ENCODE measurements around the gene HENMT1.

The HENMT1 gene

DNA sequence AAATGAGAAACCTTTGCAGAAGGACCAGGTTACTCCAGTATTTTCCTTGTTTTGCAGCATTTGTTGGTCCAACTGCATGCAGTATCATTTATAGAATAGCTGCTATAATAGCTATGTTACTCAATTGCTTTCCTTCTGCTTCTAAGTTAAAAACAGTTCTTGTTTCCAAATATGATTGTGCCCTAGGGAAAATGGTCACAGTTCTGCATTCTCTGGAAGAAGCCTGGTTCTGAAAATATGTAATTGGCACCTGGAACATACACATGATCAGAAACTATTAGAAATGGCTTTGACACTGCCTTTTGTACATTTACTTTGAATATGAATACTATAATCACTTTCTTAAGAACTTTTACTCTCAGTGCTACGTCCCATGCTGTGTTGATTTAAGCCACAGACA, 33.6 kb downstream of the HENMT1 start:
- no peak for DNase-seq

GRCh38 chr1:108624069-108624468, 36.8 kb downstream of the HENMT1 start:
- no peak for DNase-seq

- DNase-seq: no peak
These were observed 43.2 kb downstream of the HENMT1 start for GRCh38 chr1:108617724-108618056.

- DNase-seq: peak in 1 of 5 experiments; percentile 67
These were observed 43.7 kb downstream of the HENMT1 start for GRCh38 chr1:108617008-108617723.

DNA sequence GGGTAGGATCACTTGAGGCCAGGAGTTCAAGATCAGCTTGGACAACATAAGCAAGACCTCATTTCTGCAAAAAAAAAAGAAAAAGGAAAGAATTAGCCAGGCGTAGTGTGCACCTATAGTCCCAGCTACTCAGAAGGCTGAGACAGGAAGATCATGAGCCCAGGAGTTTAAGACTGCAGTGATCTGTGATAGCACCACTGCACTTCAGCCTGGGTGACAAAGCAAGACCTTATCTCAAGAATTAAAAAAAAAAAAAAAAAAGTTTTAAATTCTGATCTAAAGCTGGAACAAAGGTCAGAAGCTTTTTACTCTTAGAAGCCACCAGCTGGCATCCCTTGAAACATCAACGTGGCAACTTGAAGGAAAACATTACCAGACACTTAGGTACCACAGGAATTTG, 45.3 kb downstream of the HENMT1 start:
- DNase-seq: no peak

GRCh38 chr1:108612496-108612895, 48.4 kb downstream of the HENMT1 start:
- DNase-seq: no peak

- DNase-seq: no peak
These were observed 48.9 kb downstream of the HENMT1 start for GRCh38 chr1:108611984-108612383.

- DNase-seq: no peak
These were observed 50.8 kb downstream of the HENMT1 start for GRCh38 chr1:108610073-108610472.

DNA sequence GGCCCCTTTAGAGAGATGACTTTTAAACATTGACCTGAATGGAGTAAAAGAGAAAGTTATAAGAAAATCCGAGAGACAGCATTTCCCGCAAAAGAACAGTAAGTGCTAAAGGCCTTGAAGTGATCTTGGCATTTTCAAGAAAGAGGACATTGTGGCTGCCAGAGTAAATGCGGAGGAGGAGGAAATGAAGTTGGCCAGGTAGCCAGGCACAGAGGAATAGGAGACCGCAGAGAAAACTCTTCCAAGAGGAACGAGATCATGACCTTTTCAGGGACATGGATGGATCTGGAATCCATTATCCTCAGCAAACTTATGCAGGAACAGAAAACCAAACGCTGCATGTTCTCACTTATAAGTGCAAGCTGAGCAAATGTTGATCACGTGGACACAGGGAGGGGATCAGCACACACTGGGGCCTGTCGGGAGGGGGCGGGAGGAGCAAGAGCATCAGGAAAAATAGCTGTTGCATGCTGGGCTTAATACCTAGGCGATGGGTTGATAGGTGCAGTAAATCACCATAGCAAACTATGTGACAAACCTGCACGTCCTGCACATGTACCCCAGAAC, 51.3 kb downstream of the HENMT1 start:
- DNase-seq: no peak

GRCh38 chr1:108606478-108606877, 54.4 kb downstream of the HENMT1 start:
- DNase-seq: no peak

DNA sequence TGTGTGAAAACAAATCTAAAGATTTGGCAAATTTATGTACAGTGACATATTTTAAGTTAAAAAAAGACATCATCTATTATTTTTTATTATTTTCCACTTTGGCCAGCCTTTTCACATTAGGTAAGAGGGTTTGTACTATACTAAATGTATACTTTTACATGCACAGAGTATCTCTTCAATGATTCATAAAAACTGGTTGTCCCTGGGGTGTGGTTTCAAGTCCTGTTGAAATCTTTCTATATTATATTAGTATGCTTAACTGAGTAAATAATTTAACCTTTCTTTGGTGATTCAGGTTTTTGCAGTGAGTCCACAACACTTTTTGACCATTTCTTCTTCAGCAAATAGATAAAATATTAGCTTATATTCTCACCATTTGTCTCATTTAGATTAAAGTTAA, 55.3 kb downstream of the HENMT1 start:
- no peak for DNase-seq

GRCh38 chr1:108601708-108602410, 59.0 kb downstream of the HENMT1 start:
- no peak for DNase-seq

GRCh38 chr1:108600504-108600903, 60.4 kb downstream of the HENMT1 start:
- DNase-seq: no peak

GRCh38 chr1:108598340-108598739, 62.6 kb downstream of the HENMT1 start:
- DNase-seq: no peak

Data from T-helper 2 cell (primary cell).